ENCODE measurements around the gene CREB5. TPM values are rescaled to one million over a fixed set of nuclear protein-coding genes. Genes with fewer than 3 reads are reported as not detected.

The CREB5 gene
- total and polyA plus RNA-seq, 2 of the 8 experiments (the other 6 are each of a cell fraction or from before 2014, with no cell fraction given), result 2.4 to 2.7 TPM

DNA sequence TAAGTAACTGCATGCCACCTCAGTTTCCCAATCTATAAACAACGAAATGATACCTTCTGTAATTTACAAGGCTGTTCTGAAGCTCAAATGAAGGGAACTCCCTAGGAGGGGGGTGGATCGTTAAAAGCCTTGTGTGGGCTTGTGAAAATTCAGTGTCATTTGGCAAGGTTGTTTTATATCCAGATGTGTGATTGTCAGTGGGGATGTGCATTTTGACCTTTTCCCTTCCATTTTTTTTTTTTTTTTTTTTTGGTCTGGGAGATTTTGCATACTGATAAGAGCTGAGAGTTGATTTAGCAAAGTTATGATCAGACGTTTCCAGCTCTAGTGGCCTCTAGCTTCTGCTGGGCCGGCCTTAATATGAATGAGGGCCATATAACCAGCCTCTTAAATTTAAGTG, 22.8 kb downstream of the CREB5 start:
- Histone ChIP-seq H2AFZ (ENCODE audit: low read length) (no peak overlapping the region), H4K5ac (ENCODE audit: insufficient read length, low read depth, low read length) (no peak overlapping the region), H3K4me3 (ENCODE audit: extremely low read depth in 1 of 4, insufficient read depth in 2 of 4, low read depth in 3 of 4, low read length in 4 of 4) (no peak overlapping the region), H2BK5ac (ENCODE audit: low read depth, low read length) (no peak overlapping the region), H3K23ac (ENCODE audit: insufficient read length) (no peak overlapping the region), H4K8ac (ENCODE audit: extremely low read depth, insufficient read depth, low read length) (no peak overlapping the region), H3K79me1 (ENCODE audit: low read depth, low read length) (no peaks in the 10 kb centered on the region), H3K79me2 (ENCODE audit: control insufficient read depth in 1 of 2, insufficient read depth in 2 of 2, low read length in 2 of 2) (no peaks in the 10 kb centered on the region), H2BK15ac (ENCODE audit: low read length) (no peak overlapping the region), H2BK20ac (ENCODE audit: low read length) (no peak overlapping the region), H3K14ac (ENCODE audit: insufficient read length) (no peak overlapping the region), H3K18ac (ENCODE audit: extremely low read depth, low read length) (no peak overlapping the region), H4K20me1 (replicated peaks in 1 of 2; ENCODE audit: control insufficient read depth in 1 of 2, insufficient read depth in 2 of 2, low read length in 2 of 2) (no peaks in the 10 kb centered on the region), H3K9ac (replicated peaks in 1 of 4; ENCODE audit: extremely low read depth in 1 of 4, low read depth in 3 of 4, low read length in 3 of 4) (no peak overlapping the region), H3K4me2 (ENCODE audit: insufficient read depth in 1 of 2, low read depth in 2 of 2, low read length in 2 of 2) (no peak overlapping the region), H2BK12ac (ENCODE audit: low read depth, low read length) (no peak overlapping the region), H4K91ac (replicated peaks; ENCODE audit: insufficient read length, low read length) (no peak overlapping the region), H3K4ac (replicated peaks; ENCODE audit: insufficient read length, low read depth, low read length) (no peak overlapping the region), H3K4me1 (replicated peaks in 1 of 4; ENCODE audit: control insufficient read depth in 3 of 4, insufficient read depth in 4 of 4, low read length in 3 of 4) (peaks cover 0 to 13% (median 9%) of the 10 kb centered on the region in 4 experiments; a peak in 3 of 7 replicates), H3K36me3 (ENCODE audit: control insufficient read depth in 2 of 4, insufficient read depth in 4 of 4, low read length in 3 of 4) (no peaks in the 10 kb centered on the region), H3K56ac (replicated peaks; ENCODE audit: insufficient read length, low read depth, low read length) (no peak overlapping the region), H2BK120ac (replicated peaks; ENCODE audit: low read depth, low read length) (no peak overlapping the region), H3K27ac (ENCODE audit: low read depth, low read length) (no peak overlapping the region), H3K9me3 (ENCODE audit: insufficient read depth in 2 of 2, low read depth in 1 of 2, low read length in 1 of 2) (no peaks in the 10 kb centered on the region), H3K27me3 (replicated peaks in 1 of 4; ENCODE audit: control insufficient read depth in 3 of 4, extremely low read depth in 1 of 4, insufficient read depth in 3 of 4, low read length in 3 of 4) (no peaks in the 10 kb centered on the region), H2AK5ac (ENCODE audit: low read depth, low read length) (no peak overlapping the region), H3K23me2 (ENCODE audit: low read depth, low read length) (no peaks in the 10 kb centered on the region)
- CTCF ChIA-PET (ENCODE audit: partially characterized antibody), result interaction anchor here (0.6 to 1.5 kb wide), 7 partner anchors 11 to 465 kb away, joined by 3 to 5 read pairs (median 4); partner anchors contain the start of gene CREB5
- TF ChIP-seq CEBPB (IDR thresholded peaks at IDR 0.05; ENCODE audit: low read depth, low read length) (no peak), EP300 (IDR thresholded peaks at IDR 0.05; ENCODE audit: borderline replicate concordance in 1 of 2, low read depth in 2 of 2, low read length in 2 of 2) (no peak), GTF2F1 (IDR thresholded peaks at IDR 0.05; ENCODE audit: borderline replicate concordance, low read depth, low read length) (no peak), SRF (IDR thresholded peaks at IDR 0.05; ENCODE audit: low read depth, low read length) (no peak)
- TF ChIP-seq, protein P1, sequence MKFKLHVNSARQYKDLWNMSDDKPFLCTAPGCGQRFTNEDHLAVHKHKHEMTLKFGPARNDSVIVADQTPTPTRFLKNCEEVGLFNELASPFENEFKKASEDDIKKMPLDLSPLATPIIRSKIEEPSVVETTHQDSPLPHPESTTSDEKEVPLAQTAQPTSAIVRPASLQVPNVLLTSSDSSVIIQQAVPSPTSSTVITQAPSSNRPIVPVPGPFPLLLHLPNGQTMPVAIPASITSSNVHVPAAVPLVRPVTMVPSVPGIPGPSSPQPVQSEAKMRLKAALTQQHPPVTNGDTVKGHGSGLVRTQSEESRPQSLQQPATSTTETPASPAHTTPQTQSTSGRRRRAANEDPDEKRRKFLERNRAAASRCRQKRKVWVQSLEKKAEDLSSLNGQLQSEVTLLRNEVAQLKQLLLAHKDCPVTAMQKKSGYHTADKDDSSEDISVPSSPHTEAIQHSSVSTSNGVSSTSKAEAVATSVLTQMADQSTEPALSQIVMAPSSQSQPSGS (IDR thresholded peaks at IDR 0.05; ENCODE audit: low read length), result no peak
- FAIRE-seq (no peak), DNase-seq (ENCODE audit: low read depth in 1 of 2, low spot score in 2 of 2) (peak in 1 of 2 experiments; percentile 27)
- 69% methylated on average over 4 of the region's 4 CpGs; no CpG with 5 or more reads in 1 of the 2 experiments for WGBS, 2 experiments (ENCODE audit: extremely low coverage in 1 of 2, insufficient coverage in 1 of 2, insufficient read length in 1 of 2, insufficient replicate concordance in 2 of 2, low coverage in 1 of 2, low lambda C conversion rate in 2 of 2, missing lambda C conversion rate in 1 of 2)
- POLR2A ChIA-PET (ENCODE audit: partially characterized antibody), result interaction anchor here (1.3 kb wide), 1 partner anchor 12 kb away, joined by 4 read pairs; no protein-coding TSS in a partner anchor
